OCI-LY3 (cell line): Measurements from ENCODE around the gene COG5.

Experiments
- H2AFZ ChIP-seq: fragments of 200-600, 300-600 bp; shearing (Covaris generic); 2 replicates; pipeline ENCODE4 v1.6.0; 2014; ENCODE audit warnings: antibody characterized with exemption, low read depth, low read length
- H3K27ac ChIP-seq: fragments of 200-600, 300-600 bp; sonication (generic); 2 replicates; pipeline ENCODE4 v1.5.1; 2014; ENCODE audit warnings: mild to moderate bottlenecking, low read length, moderate library complexity, mixed read lengths
- H3K27me3 ChIP-seq: fragments of 200-600, 300-600 bp; sonication (generic); 2 replicates; pipeline ENCODE4 v1.6.1; 2014; ENCODE audit warnings: low read depth, low read length, mixed read lengths
- H3K36me3 ChIP-seq: fragments of 200-600, 300-600 bp; sonication (generic); replicated peaks from 2 replicates; pipeline ENCODE3; 2014; ENCODE audit warnings: low read depth, low read length, mixed read lengths
- H3K4me1 ChIP-seq: fragments of 300-600, 200-600 bp; sonication (generic); 2 replicates; pipeline ENCODE4 v1.6.1; 2014; ENCODE audit warnings: low read length, mixed read lengths
- H3K4me2 ChIP-seq: fragments of 200-600, 300-600 bp; sonication (generic); 2 replicates; pipeline ENCODE4 v1.6.1; 2014; ENCODE audit warnings: low read length, mixed read lengths
- H3K4me3 ChIP-seq: fragments of 300-600, 200-600 bp; sonication (generic); 2 replicates; pipeline ENCODE4 v1.5.1; 2014; ENCODE audit warnings: antibody characterized with exemption, mild to moderate bottlenecking, low read length, moderate library complexity
- H3K79me2 ChIP-seq: fragments of 300-600, 200-600 bp; shearing (Covaris generic); 2 replicates; pipeline ENCODE4 v1.6.1; 2014; ENCODE audit warnings: mild to moderate bottlenecking, low read length, mixed read lengths
- H3K9ac ChIP-seq: fragments of 300-600, 200-600 bp; shearing (Covaris generic); 2 replicates; pipeline ENCODE4 v1.6.0; 2014; ENCODE audit warnings: mild to moderate bottlenecking, low read length, moderate library complexity
- H3K9me3 ChIP-seq: fragments of 200-600, 300-600 bp; shearing (Covaris generic); 2 replicates; pipeline ENCODE4 v1.6.1; 2014; ENCODE audit warnings: low read length, mixed read lengths; ENCODE audit not compliant: insufficient read depth
- H4K20me1 ChIP-seq: fragments of 200-600, 300-600 bp; sonication (generic); 2 replicates; pipeline ENCODE4 v1.6.1; 2016; ENCODE audit warnings: low read length, mixed read lengths; ENCODE audit not compliant: insufficient read depth
- EZH2phosphoT487 ChIP-seq: fragments of 200-600 bp; shearing (Covaris generic); IDR thresholded peaks from 2 replicates; pipeline ENCODE4 v1.6.1; 2018; ENCODE audit warnings: antibody characterized with exemption, mixed run types, low read depth
- TF ChIP-seq, protein P1 (sequence below): fragments of 200-600, 300-600 bp; sonication (generic); IDR thresholded peaks from 2 replicates; pipeline ENCODE4 v1.5.1; 2014; ENCODE audit warnings: antibody characterized with exemption, low read length, low read depth

The COG5 gene

DNA sequence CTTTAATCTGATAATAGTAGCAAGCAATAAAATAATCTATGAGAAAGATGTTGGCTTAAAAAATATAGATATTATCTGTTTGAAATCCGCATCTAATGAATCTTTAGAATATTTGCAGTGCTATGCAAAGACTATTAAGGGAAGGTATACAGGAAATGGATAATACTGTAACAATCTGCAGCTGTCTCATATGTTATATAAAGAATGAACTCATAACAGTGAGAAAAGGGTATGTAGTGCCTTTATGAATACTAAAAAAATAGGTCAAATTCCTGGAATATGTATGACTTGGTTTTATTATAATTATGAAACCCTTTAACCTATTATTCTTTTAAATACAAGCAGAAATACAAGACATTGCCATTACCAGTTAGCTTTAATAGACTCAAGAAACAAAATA is 198.9 kb downstream of the COG5 start:
- TF ChIP-seq, protein P1, sequence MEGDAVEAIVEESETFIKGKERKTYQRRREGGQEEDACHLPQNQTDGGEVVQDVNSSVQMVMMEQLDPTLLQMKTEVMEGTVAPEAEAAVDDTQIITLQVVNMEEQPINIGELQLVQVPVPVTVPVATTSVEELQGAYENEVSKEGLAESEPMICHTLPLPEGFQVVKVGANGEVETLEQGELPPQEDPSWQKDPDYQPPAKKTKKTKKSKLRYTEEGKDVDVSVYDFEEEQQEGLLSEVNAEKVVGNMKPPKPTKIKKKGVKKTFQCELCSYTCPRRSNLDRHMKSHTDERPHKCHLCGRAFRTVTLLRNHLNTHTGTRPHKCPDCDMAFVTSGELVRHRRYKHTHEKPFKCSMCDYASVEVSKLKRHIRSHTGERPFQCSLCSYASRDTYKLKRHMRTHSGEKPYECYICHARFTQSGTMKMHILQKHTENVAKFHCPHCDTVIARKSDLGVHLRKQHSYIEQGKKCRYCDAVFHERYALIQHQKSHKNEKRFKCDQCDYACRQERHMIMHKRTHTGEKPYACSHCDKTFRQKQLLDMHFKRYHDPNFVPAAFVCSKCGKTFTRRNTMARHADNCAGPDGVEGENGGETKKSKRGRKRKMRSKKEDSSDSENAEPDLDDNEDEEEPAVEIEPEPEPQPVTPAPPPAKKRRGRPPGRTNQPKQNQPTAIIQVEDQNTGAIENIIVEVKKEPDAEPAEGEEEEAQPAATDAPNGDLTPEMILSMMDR = no peak
- TF ChIP-seq EZH2phosphoT487 = no peak
- Histone ChIP-seq H3K79me2 (no peaks in the 10 kb centered on the region), H3K9me3 (peaks cover 4% of the 10 kb centered on the region; the same call in 1 of the 2 replicates), H3K4me3 (no peak overlapping the region), H4K20me1 (no peaks in the 10 kb centered on the region), H3K4me2 (no peak overlapping the region), H3K36me3 (peaks cover 18% of the 10 kb centered on the region), H3K27me3 (no peaks in the 10 kb centered on the region), H2AFZ (no peak overlapping the region), H3K9ac (no peak overlapping the region), H3K4me1 (no peaks in the 10 kb centered on the region), H3K27ac (no peak overlapping the region)

DNA sequence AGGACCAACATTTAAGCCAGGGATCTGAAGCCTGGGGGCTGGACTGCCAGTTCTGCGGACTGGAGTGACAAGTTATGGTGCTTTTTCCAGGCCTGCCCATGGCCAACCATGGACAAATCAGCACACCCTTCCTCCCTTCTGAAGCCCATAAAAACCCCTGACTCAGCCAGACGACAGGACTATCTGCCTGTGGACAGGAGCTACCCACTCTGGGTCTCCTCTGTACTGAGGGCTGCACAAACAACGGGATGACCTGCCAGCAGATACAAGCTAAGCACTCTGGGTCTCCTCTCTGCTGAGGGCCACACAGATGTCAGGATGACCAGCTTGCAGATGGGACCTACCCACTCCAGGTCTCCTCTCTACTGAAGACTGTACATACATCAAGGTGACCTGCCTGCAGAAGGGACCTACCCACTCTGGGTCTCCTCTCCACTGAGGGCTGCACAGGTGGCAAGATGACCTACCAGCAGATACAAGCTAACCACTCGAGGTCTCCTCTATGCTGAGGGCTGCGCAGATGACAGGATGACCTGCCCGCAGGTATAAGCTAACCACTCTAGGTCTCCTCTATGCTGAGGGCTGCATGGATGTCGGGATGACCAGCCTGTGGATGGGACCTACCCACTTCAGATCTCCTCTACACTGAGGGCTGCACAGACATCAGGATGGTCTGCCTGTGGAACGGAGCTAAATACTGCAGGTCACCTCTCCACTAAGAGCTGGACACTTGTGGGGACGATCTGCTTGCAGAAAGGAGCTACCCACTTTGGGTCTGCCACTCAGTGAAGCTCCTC is 204.0 kb downstream of the COG5 start:
- no peak overlapping the region for H3K4me3 ChIP-seq
- no peak overlapping the region for H3K27ac ChIP-seq
- H3K36me3 ChIP-seq = peaks cover 28% of the 10 kb centered on the region
- no peaks in the 10 kb centered on the region for H3K4me1 ChIP-seq
- H3K9ac ChIP-seq = no peak overlapping the region
- H3K9me3 ChIP-seq = peaks cover 8% of the 10 kb centered on the region; the same call in 1 of the 2 replicates
- H3K4me2 ChIP-seq = no peak overlapping the region
- TF ChIP-seq EZH2phosphoT487 = no peak
- TF ChIP-seq, protein P1 = no peak
- H3K79me2 ChIP-seq = no peaks in the 10 kb centered on the region
- no peaks in the 10 kb centered on the region for H4K20me1 ChIP-seq
- no peak overlapping the region for H2AFZ ChIP-seq
- no peaks in the 10 kb centered on the region for H3K27me3 ChIP-seq

DNA sequence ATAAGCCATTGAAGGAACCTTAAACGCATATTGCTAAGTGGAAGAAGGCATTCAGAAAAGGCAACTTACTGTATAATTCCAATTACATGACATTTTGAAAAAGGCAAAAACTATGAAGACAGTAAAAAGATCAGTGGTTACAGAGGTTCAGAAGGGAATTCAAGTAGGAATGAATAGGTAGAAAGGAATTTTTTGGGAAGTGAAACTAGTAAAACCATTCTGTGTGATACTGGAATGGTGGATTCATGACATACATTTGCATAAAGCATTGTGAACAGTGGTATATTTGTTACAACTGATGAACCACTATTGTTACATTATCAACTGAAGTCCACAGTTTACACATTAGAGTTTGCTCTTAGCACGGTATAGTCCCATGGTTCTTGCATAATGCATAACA is 208.1 kb downstream of the COG5 start:
- H3K4me3 ChIP-seq = no peak overlapping the region
- no peaks in the 10 kb centered on the region for H4K20me1 ChIP-seq
- no peaks in the 10 kb centered on the region for H3K27me3 ChIP-seq
- H3K4me1 ChIP-seq = no peaks in the 10 kb centered on the region
- no peak overlapping the region for H2AFZ ChIP-seq
- TF ChIP-seq EZH2phosphoT487 = no peak
- TF ChIP-seq, protein P1 = no peak
- no peaks in the 10 kb centered on the region for H3K79me2 ChIP-seq
- no peak overlapping the region for H3K27ac ChIP-seq
- no peak overlapping the region for H3K4me2 ChIP-seq
- H3K36me3 ChIP-seq = peaks cover 18% of the 10 kb centered on the region
- H3K9me3 ChIP-seq = peaks cover 8% of the 10 kb centered on the region; the same call in 1 of the 2 replicates
- no peak overlapping the region for H3K9ac ChIP-seq

DNA sequence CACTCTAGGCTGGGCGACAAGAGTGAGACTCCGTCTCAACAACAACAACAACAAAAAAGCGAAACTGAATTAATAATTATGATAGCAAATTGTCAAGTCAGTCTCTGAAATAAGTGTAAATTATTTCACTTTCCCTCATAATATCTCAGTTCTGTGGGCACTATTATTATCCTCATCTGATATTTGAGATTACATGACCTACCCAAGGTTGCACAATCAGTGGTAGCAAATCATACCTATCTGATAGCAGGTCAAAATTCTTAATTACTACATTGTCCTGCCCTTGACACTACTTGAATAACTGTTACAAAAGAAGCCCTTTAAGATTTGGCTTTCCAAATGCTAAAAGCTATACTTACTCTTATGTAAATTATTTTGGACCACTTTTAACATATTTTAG is 209.1 kb downstream of the COG5 start:
- TF ChIP-seq EZH2phosphoT487 = no peak
- TF ChIP-seq, protein P1 = no peak
- Histone ChIP-seq H2AFZ (no peak overlapping the region), H3K4me1 (no peaks in the 10 kb centered on the region), H3K4me2 (no peak overlapping the region), H3K27me3 (no peaks in the 10 kb centered on the region), H3K27ac (no peak overlapping the region), H3K4me3 (no peak overlapping the region), H3K9me3 (peaks cover 2% of the 10 kb centered on the region; the same call in 1 of the 2 replicates), H4K20me1 (no peaks in the 10 kb centered on the region), H3K79me2 (no peaks in the 10 kb centered on the region), H3K9ac (no peak overlapping the region), H3K36me3 (peaks cover 8% of the 10 kb centered on the region)
